NB4 (cell line): ENCODE results near the gene ZNF768.

Experiments
- DNase-seq: peaks from one replicate; pipeline ENCODE4 v3.0.0; 2010; ENCODE audit warnings: low read depth
- H3K4me3 ChIP-seq: one replicate; pipeline ENCODE4 v1.5.1; 2011; ENCODE audit warnings: mild to moderate bottlenecking, low read depth, low read length, moderate library complexity
- MYC ChIP-seq: IDR thresholded peaks from 2 replicates; pipeline ENCODE4 v1.6.1; 2011; ENCODE audit warnings: low read depth, low read length
- POLR2A ChIP-seq: IDR thresholded peaks from 2 replicates; pipeline ENCODE4 v1.6.1; 2011; ENCODE audit warnings: mild to moderate bottlenecking; ENCODE audit not compliant: insufficient read length; ENCODE audit errors: extremely low read depth
- TF ChIP-seq, protein P1 (sequence below): IDR thresholded peaks from 2 replicates; pipeline ENCODE4 v1.6.1; 2011; ENCODE audit warnings: low read depth, low read length
- TF ChIP-seq, protein P2 (sequence below): IDR thresholded peaks from one replicate; pipeline ENCODE4 v1.5.1; 2012; ENCODE audit warnings: low read depth, low read length

Gene ZNF768

DNA sequence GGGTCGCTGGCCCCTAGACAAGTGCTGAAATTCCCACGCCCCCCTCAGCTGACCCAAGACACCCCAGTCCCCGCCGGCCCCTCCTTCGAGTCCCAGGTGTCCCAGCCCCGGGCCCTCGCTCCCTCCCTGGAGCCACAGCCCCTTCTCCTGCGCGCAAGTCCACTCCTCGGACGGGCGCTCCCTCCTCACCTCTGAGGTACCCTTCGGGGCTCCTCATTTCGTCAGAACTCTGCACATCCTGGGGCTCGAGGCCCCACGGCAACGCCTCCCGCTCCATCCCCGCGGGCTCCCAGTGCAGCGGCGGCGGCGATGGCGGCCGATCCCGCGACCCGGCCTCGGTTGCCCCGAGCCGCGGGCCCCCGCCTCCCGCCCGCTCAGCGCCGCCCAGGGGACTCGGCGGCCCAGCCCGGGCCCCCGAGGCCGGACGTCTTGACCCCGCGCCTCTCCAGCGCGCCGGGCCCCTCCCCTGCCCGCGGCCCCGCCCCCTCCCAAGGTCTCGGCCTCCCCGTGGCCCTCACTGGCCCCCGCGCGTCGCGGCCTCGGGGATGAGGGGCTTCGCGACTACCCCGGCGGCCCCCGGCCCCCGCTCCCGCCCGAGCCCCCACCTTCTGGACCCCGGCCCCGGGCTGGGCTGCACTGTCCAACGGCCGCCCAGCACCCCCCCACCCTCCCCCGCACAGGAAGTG is at the start of gene ZNF768:
ZNF768 (minus strand) TSS at position 430 of the 686 bp plus-strand sequence; CDS start at position 277, 153 bp downstream.
- peak within 1 kb of the TSS; percentile 69 for H3K4me3 ChIP-seq
- TF ChIP-seq, protein P1, sequence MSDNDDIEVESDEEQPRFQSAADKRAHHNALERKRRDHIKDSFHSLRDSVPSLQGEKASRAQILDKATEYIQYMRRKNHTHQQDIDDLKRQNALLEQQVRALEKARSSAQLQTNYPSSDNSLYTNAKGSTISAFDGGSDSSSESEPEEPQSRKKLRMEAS = no peak
- TF ChIP-seq, protein P2, sequence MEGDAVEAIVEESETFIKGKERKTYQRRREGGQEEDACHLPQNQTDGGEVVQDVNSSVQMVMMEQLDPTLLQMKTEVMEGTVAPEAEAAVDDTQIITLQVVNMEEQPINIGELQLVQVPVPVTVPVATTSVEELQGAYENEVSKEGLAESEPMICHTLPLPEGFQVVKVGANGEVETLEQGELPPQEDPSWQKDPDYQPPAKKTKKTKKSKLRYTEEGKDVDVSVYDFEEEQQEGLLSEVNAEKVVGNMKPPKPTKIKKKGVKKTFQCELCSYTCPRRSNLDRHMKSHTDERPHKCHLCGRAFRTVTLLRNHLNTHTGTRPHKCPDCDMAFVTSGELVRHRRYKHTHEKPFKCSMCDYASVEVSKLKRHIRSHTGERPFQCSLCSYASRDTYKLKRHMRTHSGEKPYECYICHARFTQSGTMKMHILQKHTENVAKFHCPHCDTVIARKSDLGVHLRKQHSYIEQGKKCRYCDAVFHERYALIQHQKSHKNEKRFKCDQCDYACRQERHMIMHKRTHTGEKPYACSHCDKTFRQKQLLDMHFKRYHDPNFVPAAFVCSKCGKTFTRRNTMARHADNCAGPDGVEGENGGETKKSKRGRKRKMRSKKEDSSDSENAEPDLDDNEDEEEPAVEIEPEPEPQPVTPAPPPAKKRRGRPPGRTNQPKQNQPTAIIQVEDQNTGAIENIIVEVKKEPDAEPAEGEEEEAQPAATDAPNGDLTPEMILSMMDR = no peak
- TF ChIP-seq MYC (no peak), POLR2A (no peak)
- peak; percentile 63 for DNase-seq

DNA sequence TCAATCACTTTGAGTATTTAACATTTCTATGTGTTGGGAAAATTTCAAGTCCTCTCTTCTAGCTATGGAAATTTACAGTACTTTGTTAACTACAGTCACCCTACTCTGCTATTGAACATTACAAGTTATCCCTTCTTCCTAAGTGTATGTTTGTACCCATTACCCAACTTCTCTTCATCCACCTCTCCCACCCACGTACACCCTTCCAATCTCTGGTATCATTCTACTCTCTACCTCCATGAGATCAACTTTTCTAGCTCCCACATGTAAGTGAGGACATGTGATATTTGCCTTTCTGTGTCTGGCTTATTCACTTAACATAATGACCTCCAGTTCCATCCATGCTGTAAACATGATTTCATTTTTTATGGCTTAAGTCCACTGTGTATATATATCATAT is 48.3 kb upstream of the ZNF768 start:
- H3K4me3 ChIP-seq = no peak overlapping the region
- TF ChIP-seq, protein P2 = no peak
- TF ChIP-seq, protein P1 = no peak
- TF ChIP-seq POLR2A (no peak), MYC (no peak)
- no peak for DNase-seq

DNA sequence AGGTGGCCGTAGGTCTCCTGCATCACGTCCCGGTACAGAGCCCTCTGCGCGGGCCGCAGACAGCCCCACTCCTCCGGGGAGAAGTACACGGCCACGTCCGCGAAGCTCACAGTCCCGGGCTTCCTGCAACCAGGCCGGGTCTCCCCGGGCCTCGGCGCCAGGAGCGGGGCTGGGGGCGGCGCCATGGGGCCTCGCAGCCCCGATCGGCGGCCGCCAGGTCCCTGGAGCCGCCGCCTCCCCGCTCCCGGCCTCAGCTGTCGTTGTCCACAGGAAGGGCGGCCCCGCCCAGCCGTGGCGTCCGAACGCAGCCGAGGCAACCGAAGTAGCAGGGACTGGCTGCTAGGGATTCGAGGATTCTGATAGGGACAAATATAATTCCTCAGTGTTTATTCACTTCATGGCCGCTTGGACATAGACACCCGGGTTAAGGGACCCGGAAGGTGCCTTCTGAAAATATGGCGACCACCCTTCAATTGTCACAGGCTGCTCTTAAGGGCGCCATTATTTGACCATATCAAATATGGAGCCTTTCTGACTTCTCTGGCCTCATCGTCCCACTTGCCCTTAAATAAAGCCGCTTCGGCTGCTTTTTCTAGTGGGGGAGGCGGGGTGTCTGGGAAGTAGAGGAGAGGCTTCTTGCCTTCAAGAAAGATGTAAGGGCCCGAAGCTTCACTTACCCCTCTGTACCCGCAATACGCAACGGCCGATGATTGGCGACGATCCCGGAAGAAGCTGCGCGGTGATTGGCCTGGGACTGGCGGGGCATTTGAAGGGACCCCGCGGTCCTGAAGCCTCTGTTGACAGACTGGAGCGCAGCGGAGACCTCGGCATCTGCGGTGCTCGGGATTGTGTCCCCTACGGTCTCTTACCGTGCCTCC is 45.3 kb upstream of the ZNF768 start, which contains the start of gene ZNF688:
ZNF688 (minus strand) TSS at position 270 of the 878 bp plus-strand sequence; CDS start at position 185, 85 bp downstream.
- peak; percentile 98 for DNase-seq
- H3K4me3 ChIP-seq = peak within 1 kb of the TSS; percentile 85
- TF ChIP-seq POLR2A (peak; percentile 51), MYC (peak; percentile 13; the same call in 1 of the 2 replicates)
- TF ChIP-seq, protein P2 = no peak
- TF ChIP-seq, protein P1 = peak; percentile 55; the same call in 1 of the 2 replicates

DNA sequence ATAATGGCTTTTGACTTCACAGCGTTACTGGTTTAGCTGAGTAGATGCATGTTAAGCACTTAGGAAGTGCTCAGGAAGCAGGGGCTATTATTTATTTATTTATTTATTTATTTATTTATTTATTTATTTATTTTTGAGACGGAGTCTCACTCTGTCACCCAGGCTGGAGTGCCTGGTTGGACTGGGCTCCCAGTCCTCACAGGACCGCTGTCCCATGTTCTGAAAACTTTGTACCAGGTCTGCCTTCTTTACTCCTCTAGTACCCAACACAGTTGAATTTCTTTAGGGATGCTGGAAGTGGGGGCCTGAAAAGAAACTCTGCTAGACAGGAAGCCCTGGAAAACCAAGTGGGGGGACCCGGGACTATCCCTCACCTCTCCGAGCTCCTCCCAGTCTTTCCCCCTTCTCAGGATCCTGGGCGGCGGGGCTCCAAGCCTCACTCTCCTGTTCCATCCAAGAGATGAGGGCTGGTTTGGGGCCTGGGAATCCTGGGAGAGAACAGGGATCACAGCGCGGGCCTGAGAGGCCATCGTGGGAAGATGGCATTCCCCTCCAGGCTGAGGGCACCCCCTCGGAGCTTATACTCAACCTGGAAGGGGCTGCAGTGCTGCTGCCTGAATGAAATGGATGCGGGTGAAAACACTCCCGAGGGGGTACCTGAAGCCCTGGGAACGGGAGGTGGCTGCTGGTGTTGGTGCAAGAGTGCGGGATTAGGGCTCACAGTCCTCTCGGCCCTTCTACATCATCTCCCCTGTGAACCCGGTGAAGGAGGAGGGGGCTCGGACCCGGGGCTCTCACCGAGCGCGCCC is 44.5 kb upstream of the ZNF768 start:
- TF ChIP-seq, protein P2 = no peak
- TF ChIP-seq, protein P1 = no peak
- TF ChIP-seq POLR2A (no peak), MYC (no peak)
- no peak for DNase-seq
- H3K4me3 ChIP-seq = peak overlapping the region; percentile 85

DNA sequence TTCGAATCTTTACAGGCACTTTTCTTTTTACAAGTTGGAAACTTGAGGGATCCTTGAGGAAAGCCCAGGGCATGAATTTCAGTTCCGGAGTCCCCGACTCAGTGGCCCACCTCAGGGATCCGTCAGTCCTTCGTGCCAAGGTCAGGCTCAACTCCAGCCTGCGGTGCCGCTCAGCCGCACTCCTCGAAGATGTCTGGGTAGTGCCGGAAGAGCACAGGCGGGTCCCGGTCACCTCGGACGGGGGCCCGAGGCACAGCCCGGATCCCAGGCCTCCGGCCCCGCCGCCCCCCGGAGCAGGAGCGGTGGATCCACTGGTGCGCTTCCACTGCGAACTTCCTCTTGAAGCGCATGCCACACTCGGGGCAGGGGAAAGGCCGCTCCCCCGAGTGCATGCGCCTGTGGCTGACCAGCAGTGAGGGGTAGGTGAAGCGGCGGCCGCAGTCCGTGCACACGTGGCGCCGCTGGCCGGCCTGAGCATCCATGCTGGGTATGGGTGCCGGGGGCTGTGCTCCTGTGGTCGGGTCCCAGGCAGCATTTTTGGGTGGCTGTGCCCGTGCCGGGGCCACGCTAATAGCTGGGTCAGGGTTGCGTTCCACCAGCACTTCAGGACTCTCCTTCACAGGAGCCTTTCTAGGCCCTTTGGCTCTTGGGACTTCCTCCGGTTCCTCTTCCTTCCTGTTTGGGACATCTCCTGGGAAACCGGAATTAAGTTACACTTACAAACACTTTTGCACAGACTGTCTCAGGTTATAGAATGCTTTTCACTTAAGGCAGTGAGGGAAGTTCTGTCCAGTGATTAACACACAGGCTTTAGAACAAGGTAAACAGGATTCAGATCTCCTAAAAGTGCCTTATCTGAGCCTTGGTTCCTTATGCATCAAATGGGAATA is 43.6 kb upstream of the ZNF768 start:
- no peak for DNase-seq
- no peak for TF ChIP-seq MYC
- TF ChIP-seq, protein P2 = no peak
- TF ChIP-seq, protein P1 = no peak
- TF ChIP-seq POLR2A = no peak
- no peak overlapping the region for H3K4me3 ChIP-seq
